Measurements from ENCODE around the gene ST6GAL2. TPM values are rescaled to one million over a fixed set of nuclear protein-coding genes. Genes with fewer than 3 reads are reported as not detected.

Gene ST6GAL2
- total and polyA plus RNA-seq, 9 of the 15 experiments (the other 6 are each of a cell fraction or from before 2014, with no cell fraction given) = not detected

DNA sequence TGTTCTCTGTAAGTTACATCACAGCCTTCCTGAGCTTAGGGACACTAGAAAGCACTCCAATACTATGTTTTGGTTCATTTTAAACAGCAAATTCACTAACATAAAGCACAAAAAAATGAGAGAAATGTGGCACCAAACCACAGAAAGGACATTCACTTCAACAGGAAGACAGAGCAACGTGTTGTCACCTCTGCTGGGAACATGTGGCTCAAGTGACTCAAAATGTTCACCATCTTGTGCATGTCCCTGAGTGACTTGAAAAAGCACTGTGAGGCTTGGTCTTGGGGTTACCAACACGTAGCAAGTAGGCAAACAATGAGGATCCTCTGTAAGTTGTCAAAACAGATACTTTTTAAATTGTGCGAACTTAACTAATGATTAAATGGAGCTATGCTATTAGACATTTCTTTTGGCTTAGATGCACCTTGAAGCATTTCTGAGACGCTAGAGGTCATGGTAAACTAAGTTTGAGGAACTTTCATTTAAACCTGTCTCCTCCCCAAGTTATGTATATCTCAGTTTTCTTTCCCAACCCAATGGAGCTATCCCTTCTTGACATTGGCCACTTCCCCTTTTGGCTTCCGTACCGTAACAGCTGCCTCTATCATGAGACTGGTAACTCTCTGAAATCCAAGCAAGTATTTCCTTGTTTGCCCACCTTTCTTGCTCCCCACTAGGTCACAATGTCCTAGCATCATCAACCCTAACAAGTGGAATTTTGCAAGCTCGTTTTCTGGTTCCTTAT, 14.0 kb upstream of the ST6GAL2 start:
- 0% methylated on average over 7 of the region's 7 CpGs for WGBS (ENCODE audit: insufficient coverage, low coverage, missing lambda C conversion rate)
- BruUV-seq (replicated peaks) = no TSS peak
- Histone ChIP-seq H3K27me3 (ENCODE audit: control insufficient read depth in 2 of 2, insufficient read depth in 2 of 2, low read length in 2 of 2) (no peaks in the 10 kb centered on the region), H3K27ac (ENCODE audit: extremely low read depth, low read depth, low read length) (no peak overlapping the region), H2AFZ (ENCODE audit: low read depth, low read length) (no peak overlapping the region), H3K9me1 (ENCODE audit: control insufficient read depth, insufficient read depth, low read length) (no peaks in the 10 kb centered on the region), H3K4me2 (ENCODE audit: insufficient read depth, low read length) (no peak overlapping the region), H3K4me3 (no peak overlapping the region), H3K9me3 (replicated peaks; ENCODE audit: control insufficient read depth, insufficient read depth, low read depth, low read length) (no peaks in the 10 kb centered on the region), H4K20me1 (replicated peaks; ENCODE audit: control insufficient read depth, insufficient read depth, low read length) (no peaks in the 10 kb centered on the region), H3K9ac (ENCODE audit: insufficient read depth in 1 of 2, low read depth in 2 of 2, low read length in 2 of 2) (no peak overlapping the region), H3K36me3 (ENCODE audit: control insufficient read depth, insufficient read depth, low read length) (no peaks in the 10 kb centered on the region), H3K4me1 (replicated peaks in 1 of 2; ENCODE audit: control insufficient read depth in 2 of 2, insufficient read depth in 2 of 2, low read length in 2 of 2) (no peaks in the 10 kb centered on the region), H3K79me2 (ENCODE audit: control insufficient read depth, insufficient read depth, low read length) (no peaks in the 10 kb centered on the region)
- no peak for DNase-seq (ENCODE audit: extremely low read depth in 1 of 4, low spot score in 3 of 4)
- CTCF ChIA-PET (ENCODE audit: low intra/inter-chr PET ratio) = no interaction called here
- POLR2A ChIA-PET = no interaction called here
- ATAC-seq = no peak
- FAIRE-seq = no peak
- in situ Hi-C loops (cut with MboI) (no loop called here), intact Hi-C loops (cut with micrococcal nuclease) (no loop called here)
- no peak for TF ChIP-seq ZNF644 (tag; IDR thresholded peaks at IDR 0.05; ENCODE audit: low read depth)
- TF ChIP-seq PCBP2 (IDR thresholded peaks at IDR 0.05; ENCODE audit: low read depth, low read length, poor library complexity, severe bottlenecking) = no peak
- TF ChIP-seq ZNF324 (CRISPR knock-in tag; IDR thresholded peaks at IDR 0.05) = no peak
- peak; percentile 64; the same call in 1 of the 2 replicates for TF ChIP-seq SPI1 (IDR thresholded peaks at IDR 0.05; ENCODE audit: borderline replicate concordance, low read depth, low read length)

- H3K9ac ChIP-seq (ENCODE audit: insufficient read depth in 1 of 2, low read depth in 2 of 2, low read length in 2 of 2) = no peak overlapping the region
- no peaks in the 10 kb centered on the region for H3K9me3 ChIP-seq (replicated peaks; ENCODE audit: control insufficient read depth, insufficient read depth, low read depth, low read length)
- no peak overlapping the region for H3K27ac ChIP-seq (ENCODE audit: extremely low read depth, low read depth, low read length)
- FAIRE-seq (no peak), DNase-seq (ENCODE audit: extremely low read depth in 1 of 4, low spot score in 3 of 4) (no peak), ATAC-seq (no peak)
- no peak overlapping the region for H3K4me2 ChIP-seq (ENCODE audit: insufficient read depth, low read length)
- no peaks in the 10 kb centered on the region for H3K27me3 ChIP-seq (ENCODE audit: control insufficient read depth in 2 of 2, insufficient read depth in 2 of 2, low read length in 2 of 2)
- in situ Hi-C loops (cut with MboI) = no loop called here
- no peaks in the 10 kb centered on the region for H3K9me1 ChIP-seq (ENCODE audit: control insufficient read depth, insufficient read depth, low read length)
- H3K79me2 ChIP-seq (ENCODE audit: control insufficient read depth, insufficient read depth, low read length) = no peaks in the 10 kb centered on the region
- POLR2A ChIA-PET = no interaction called here
- intact Hi-C loops (cut with micrococcal nuclease) = no loop called here
- no TSS peak for BruUV-seq (replicated peaks)
- CTCF ChIA-PET (ENCODE audit: low intra/inter-chr PET ratio) = no interaction called here
- no peak overlapping the region for H2AFZ ChIP-seq (ENCODE audit: low read depth, low read length)
- H3K4me1 ChIP-seq (replicated peaks in 1 of 2; ENCODE audit: control insufficient read depth in 2 of 2, insufficient read depth in 2 of 2, low read length in 2 of 2) = no peaks in the 10 kb centered on the region
- no peak overlapping the region for H3K4me3 ChIP-seq
- H3K36me3 ChIP-seq (ENCODE audit: control insufficient read depth, insufficient read depth, low read length) = no peaks in the 10 kb centered on the region
- H4K20me1 ChIP-seq (replicated peaks; ENCODE audit: control insufficient read depth, insufficient read depth, low read length) = no peaks in the 10 kb centered on the region
- 0% methylated on average over 7 of the region's 7 CpGs for WGBS (ENCODE audit: insufficient coverage, low coverage, missing lambda C conversion rate)
- TF ChIP-seq ZNF324 (CRISPR knock-in tag; IDR thresholded peaks at IDR 0.05) (peak; percentile 65; the same call in 1 of the 2 replicates), PYGO2 (tag; IDR thresholded peaks at IDR 0.05) (no peak)
Measured at GRCh38 chr2:106894545-106894944, 8.6 kb upstream of the ST6GAL2 start.
